Ovary (tissue), 3 donors: ENCODE data around the gene FOXP1.

Experiments used
- EP300 ChIP-seq: sonication (generic); formaldehyde crosslinking; IDR thresholded peaks from one replicate; pipeline ENCODE4 v1.6.1; 2017; ENCODE audit warnings: antibody characterized with exemption
- POLR2A ChIP-seq: fragments of 450-650 bp; IDR thresholded peaks from one replicate; pipeline ENCODE4 v1.6.1; 2017; ENCODE audit warnings: antibody characterized with exemption, mild to moderate bottlenecking, moderate library complexity
- TF ChIP-seq, protein P1 (sequence below), 3 donors: fragments of 450-650 bp in 2 of 3; fragments of 200-600 bp in 1 of 3; IDR thresholded peaks; one replicate each; pipeline versions ENCODE4 v1.5.1 to v1.8.0; 2016 to 2022; ENCODE audit warnings: antibody characterized with exemption in 3 of 3, mild to moderate bottlenecking in 1 of 3
- donor health status: DM: no; HTN: no; CAD: no.

DNA sequence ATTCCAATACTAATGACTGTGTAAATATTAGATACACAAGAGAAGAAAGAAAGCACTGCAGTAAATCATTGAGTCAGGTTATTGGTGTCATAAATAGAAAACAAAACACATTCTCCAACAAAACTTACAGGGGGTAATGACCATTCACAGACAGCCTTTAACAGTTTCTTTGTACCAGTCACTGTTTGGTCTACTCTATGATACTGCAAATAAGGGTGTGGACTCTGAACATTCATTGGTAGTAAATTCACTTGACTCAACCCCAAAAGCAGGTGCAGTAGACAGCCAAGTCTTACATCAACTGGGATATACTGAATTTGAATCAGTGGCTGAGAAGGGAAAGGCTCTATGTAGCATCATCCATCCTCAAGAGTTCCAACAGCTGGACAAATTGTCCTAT lies 463.5 kb downstream of the FOXP1 start:
- TF ChIP-seq, protein P1, sequence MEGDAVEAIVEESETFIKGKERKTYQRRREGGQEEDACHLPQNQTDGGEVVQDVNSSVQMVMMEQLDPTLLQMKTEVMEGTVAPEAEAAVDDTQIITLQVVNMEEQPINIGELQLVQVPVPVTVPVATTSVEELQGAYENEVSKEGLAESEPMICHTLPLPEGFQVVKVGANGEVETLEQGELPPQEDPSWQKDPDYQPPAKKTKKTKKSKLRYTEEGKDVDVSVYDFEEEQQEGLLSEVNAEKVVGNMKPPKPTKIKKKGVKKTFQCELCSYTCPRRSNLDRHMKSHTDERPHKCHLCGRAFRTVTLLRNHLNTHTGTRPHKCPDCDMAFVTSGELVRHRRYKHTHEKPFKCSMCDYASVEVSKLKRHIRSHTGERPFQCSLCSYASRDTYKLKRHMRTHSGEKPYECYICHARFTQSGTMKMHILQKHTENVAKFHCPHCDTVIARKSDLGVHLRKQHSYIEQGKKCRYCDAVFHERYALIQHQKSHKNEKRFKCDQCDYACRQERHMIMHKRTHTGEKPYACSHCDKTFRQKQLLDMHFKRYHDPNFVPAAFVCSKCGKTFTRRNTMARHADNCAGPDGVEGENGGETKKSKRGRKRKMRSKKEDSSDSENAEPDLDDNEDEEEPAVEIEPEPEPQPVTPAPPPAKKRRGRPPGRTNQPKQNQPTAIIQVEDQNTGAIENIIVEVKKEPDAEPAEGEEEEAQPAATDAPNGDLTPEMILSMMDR (IDR thresholded peaks at IDR 0.05): no peak
- TF ChIP-seq POLR2A (no peak), EP300 (no peak)
